HCT116 (cell line): ENCODE results near the gene ARID5B. TPM values are rescaled to one million over a fixed set of nuclear protein-coding genes. Genes with fewer than 3 reads are reported as not detected.

ENCODE experiments used
- ATAC-seq: fragments of 200-7000 bp; cut with Tn5 transposase; 2 replicates; pipeline ENCODE4 v1.9.1; 2020; ENCODE audit warnings: mild to moderate bottlenecking, moderate library complexity
- BruUV-seq: library from RNA; stranded (reverse); fragments of 400-500 nt; replicated peaks from 2 replicates; lab custom pipeline; 2021; lab: Mats Ljungman, UMichigan
- CTCF ChIA-PET: fragments of 300-600 bp; sonication (Branson Sonifier 250); formaldehyde crosslinking; loops from one replicate; lab custom pipeline; 2021; ENCODE audit warnings: antibody characterized with exemption; lab: Charles Lee
- POLR2A ChIA-PET: fragments of 300-600, 350-600 bp; sonication (Branson Sonifier 250); formaldehyde crosslinking; loops from one replicate; lab custom pipeline; 2021; ENCODE audit warnings: antibody characterized with exemption; lab: Charles Lee
- RAD21 ChIA-PET, 2 experiments: fragments of 300-600 bp; sonication (Branson Sonifier 250); formaldehyde crosslinking; loops; one replicate each; lab custom pipeline; 2023; ENCODE audit warnings: low total read pairs in 2 of 2; ENCODE audit not compliant: uncharacterized antibody in 2 of 2, unreplicated experiment in 2 of 2, low non-redundant PET in 1 of 2; lab: Charles Lee
- DNase-seq: peaks from one replicate; pipeline ENCODE4 v3.0.0-alpha.2; 2010; ENCODE audit warnings: low read depth, low spot score
- H2AFZ ChIP-seq: fragments of 200-600 bp; shearing (Covaris generic), sonication (generic); 2 replicates; pipeline ENCODE4 v1.6.1; 2017; ENCODE audit warnings: low read depth, mixed run types, mixed read lengths, antibody characterized with exemption, low read length; ENCODE audit not compliant: poor library complexity, severe bottlenecking
- H3K27ac ChIP-seq: 2 replicates; pipeline ENCODE4 v1.5.1; 2012; ENCODE audit warnings: low read depth, low read length
- H3K27me3 ChIP-seq: fragments of 200-600 bp; sonication (generic); 2 replicates; pipeline ENCODE4 v1.6.1; 2016; ENCODE audit warnings: mixed run types, low read length, mixed read lengths; ENCODE audit not compliant: insufficient read depth
- H3K36me3 ChIP-seq, 2 experiments: fragments of 200-500 bp in 1 of 2; fragments of 200-600 bp in 1 of 2; sonication (Bioruptor generic) in 1 of 2; sonication (generic) in 1 of 2; 2 replicates each; pipeline versions ENCODE4 v1.5.1 to v1.6.1; 2014 to 2016; ENCODE audit warnings: low read length in 2 of 2, inconsistent platforms in 1 of 2, mixed read lengths in 1 of 2, mixed run types in 1 of 2; ENCODE audit not compliant: insufficient read depth in 2 of 2, control insufficient read depth in 1 of 2
- H3K4me1 ChIP-seq, 2 experiments: fragments of 200-600 bp in 1 of 2; sonication (generic) in 1 of 2; 2 replicates each; pipeline versions ENCODE4 v1.5.1 to v1.6.1; 2012 to 2017; ENCODE audit warnings: low read length in 2 of 2, inconsistent platforms in 1 of 2, mild to moderate bottlenecking in 1 of 2, mixed read lengths in 1 of 2, mixed run types in 1 of 2, moderate library complexity in 1 of 2; ENCODE audit not compliant: insufficient read depth in 2 of 2, control insufficient read depth in 1 of 2
- H3K4me2 ChIP-seq: fragments of 200-600 bp; sonication (generic); 2 replicates; pipeline ENCODE4 v1.6.1; 2017; ENCODE audit warnings: mixed run types, low read length, mixed read lengths
- H3K4me3 ChIP-seq, 2 experiments: fragments of 200-600 bp in 1 of 2; sonication (generic) in 1 of 2; replicated peaks in 1 of 2; 2 replicates each; pipeline ENCODE4 v1.5.1; 2011 to 2016; ENCODE audit warnings: low read length in 2 of 2, control low read depth in 1 of 2, low read depth in 1 of 2, mild to moderate bottlenecking in 1 of 2, mixed read lengths in 1 of 2, mixed run types in 1 of 2
- H3K79me2 ChIP-seq: fragments of 200-600 bp; sonication (generic); 2 replicates; pipeline ENCODE4 v1.6.1; 2017; ENCODE audit warnings: mild to moderate bottlenecking, mixed run types, low read length, moderate library complexity, mixed read lengths; ENCODE audit not compliant: insufficient read depth
- H3K9ac ChIP-seq: fragments of 200-600 bp; sonication (generic); 2 replicates; pipeline ENCODE4 v1.6.1; 2016; ENCODE audit warnings: low read length, mixed read lengths
- H3K9me2 ChIP-seq: fragments of 200-600 bp; sonication (generic), shearing (Covaris generic); 2 replicates; pipeline ENCODE4 v1.6.1; 2017; ENCODE audit warnings: mixed run types, mild to moderate bottlenecking, moderate library complexity; ENCODE audit not compliant: insufficient read depth
- H3K9me3 ChIP-seq, 2 experiments: fragments of 200-500 bp in 1 of 2; fragments of 200-600 bp in 1 of 2; sonication (Bioruptor generic) in 1 of 2; sonication (generic) in 1 of 2; 2 replicates each; pipeline ENCODE4 v1.6.1; 2014 to 2017; ENCODE audit warnings: low read length in 2 of 2, mixed read lengths in 2 of 2, inconsistent platforms in 1 of 2, low read depth in 1 of 2, mild to moderate bottlenecking in 1 of 2, mixed run types in 1 of 2, moderate library complexity in 1 of 2; ENCODE audit not compliant: control insufficient read depth in 1 of 2, insufficient read depth in 1 of 2
- H4K20me1 ChIP-seq: fragments of 200-600 bp; sonication (generic), shearing (Covaris generic); 2 replicates; pipeline ENCODE4 v1.6.1; 2017; ENCODE audit warnings: mixed run types, mild to moderate bottlenecking, moderate library complexity; ENCODE audit not compliant: insufficient read depth
- ATF3 ChIP-seq: IDR thresholded peaks from 2 replicates; pipeline ENCODE4 v1.6.1; 2012
- CBX3 ChIP-seq: IDR thresholded peaks from 2 replicates; pipeline ENCODE4 v1.6.1; 2012; ENCODE audit warnings: low read depth
- CEBPB ChIP-seq: IDR thresholded peaks from 2 replicates; pipeline ENCODE4 v1.6.1; 2012; ENCODE audit warnings: low read depth
- FOSL1 ChIP-seq: IDR thresholded peaks from 2 replicates; pipeline ENCODE4 v1.6.1; 2012; ENCODE audit warnings: low read depth
- POLR2A ChIP-seq: IDR thresholded peaks from 2 replicates; pipeline ENCODE4 v1.7.0; 2011; ENCODE audit warnings: borderline replicate concordance; ENCODE audit not compliant: insufficient read depth, insufficient read length; ENCODE audit errors: extremely low read depth
- RAD21 ChIP-seq: IDR thresholded peaks from 2 replicates; pipeline ENCODE4 v1.6.1; 2012; ENCODE audit warnings: low read depth, mild to moderate bottlenecking
- REST ChIP-seq: IDR thresholded peaks from 2 replicates; pipeline ENCODE4 v1.6.1; 2012; ENCODE audit warnings: low read depth
- SIN3A ChIP-seq: IDR thresholded peaks from 2 replicates; pipeline ENCODE4 v1.6.1; 2012; ENCODE audit warnings: low read depth
- TCF7L2 ChIP-seq: IDR thresholded peaks from 2 replicates; pipeline ENCODE4 v1.7.0; 2011; ENCODE audit warnings: borderline replicate concordance, inconsistent platforms; ENCODE audit not compliant: insufficient read depth, insufficient read length; ENCODE audit errors: extremely low read depth
- ZBTB33 ChIP-seq: IDR thresholded peaks from 2 replicates; pipeline ENCODE4 v1.6.1; 2011; ENCODE audit warnings: mild to moderate bottlenecking, low read length, moderate library complexity; ENCODE audit not compliant: insufficient replicate concordance; ENCODE audit errors: extremely low read depth
- ZFX ChIP-seq: fragments of 450-650 bp; IDR thresholded peaks from 2 replicates; pipeline ENCODE4 v1.6.1; 2017
- ZNF274 ChIP-seq: fragments of 200-500 bp; sonication (Bioruptor generic); IDR thresholded peaks from 2 replicates; pipeline ENCODE4 v1.6.1; 2014; ENCODE audit warnings: mild to moderate bottlenecking, low read depth, low read length, inconsistent platforms
- intact Hi-C: fragments of 100-400 bp; cut with micrococcal nuclease; formaldehyde crosslinking; loops from 2 replicates; pipeline ENCODE4 v1.10.0; 2022
- total RNA-seq: library from RNA; stranded (reverse); gene quantifications from one replicate; pipeline ENCODE4 v1.2.1, GENCODE V29; 2021; ENCODE audit not compliant: unreplicated experiment

ARID5B gene
- total RNA-seq, 1 experiment from 2014 or later = 4.7 TPM

- ChIA-PET RAD21 (interaction anchor here (0.6 kb wide), 2 partner anchors 49 to 65 kb away, joined by 3 to 5 read pairs; no protein-coding TSS in a partner anchor), CTCF (interaction anchor here (1.0 to 1.1 kb wide), 3 partner anchors 136 to 152 kb away, joined by 4 to 6 read pairs (median 4); no protein-coding TSS in a partner anchor), POLR2A (interaction anchor here (0.7 to 0.9 kb wide), 4 partner anchors 12 to 155 kb away, joined by 3 to 4 read pairs (median 4); no protein-coding TSS in a partner anchor)
- H3K4me3 ChIP-seq = peak overlapping the region; percentile 64 to 75
- H4K20me1 ChIP-seq = no peaks in the 10 kb centered on the region
- H3K4me2 ChIP-seq = peak overlapping the region; percentile 94
- H3K36me3 ChIP-seq = no peaks in the 10 kb centered on the region
- ATAC-seq (peak; percentile 13; the same call in 1 of the 2 replicates), DNase-seq (peak; percentile 51)
- intact Hi-C loops = loop anchor here (2.0 to 5.0 kb wide), 4 partner anchors 65 to 342 kb away; no protein-coding TSS in a partner anchor
- peak overlapping the region; percentile 68 for H3K9ac ChIP-seq
- peak overlapping the region; percentile 28 for H2AFZ ChIP-seq
- peak overlapping the region; percentile 92 for H3K27ac ChIP-seq
- peaks cover 20 to 36% of the 10 kb centered on the region in 2 experiments; a peak in 3 of 4 replicates for H3K4me1 ChIP-seq
- TF ChIP-seq FOSL1 (no peak), REST (no peak), ZBTB33 (no peak), POLR2A (no peak), ZNF274 (no peak), CBX3 (0 out of 2 replicates have a peak, but pooled peaks have one; percentile 16), TCF7L2 (peak; percentile 35), CEBPB (0 out of 2 replicates have a peak, but pooled peaks have one; percentile 12), SIN3A (peak; percentile 14; the same call in 1 of the 2 replicates), ZFX (no peak), RAD21 (peak; percentile 54), ATF3 (no peak)
- H3K27me3 ChIP-seq = no peaks in the 10 kb centered on the region
- H3K9me3 ChIP-seq = no peaks in the 10 kb centered on the region
- H3K9me2 ChIP-seq = no peaks in the 10 kb centered on the region
- H3K79me2 ChIP-seq = peaks cover 3% of the 10 kb centered on the region; the same call in 1 of the 2 replicates
- no TSS peak for BruUV-seq
Observed at GRCh38 chr10:61902445-61903220, 1.1 kb downstream of the ARID5B start.
